Breast epithelium (tissue), 4 donors: ENCODE measurements around the gene G6PC2. TPM values are rescaled to one million over a fixed set of nuclear protein-coding genes. Genes with fewer than 3 reads are reported as not detected.

ENCODE experiments used
- DNase-seq, 2 donors: peaks; one replicate each; pipeline ENCODE4 v3.0.0-alpha.2; 2019; ENCODE audit warnings: low spot score in 2 of 2
- H3K27ac ChIP-seq, 2 donors: fragments of 200-600 bp; sonication (generic) in 1 of 2; one replicate each; pipeline ENCODE4 v1.5.1; 2016 to 2019; ENCODE audit warnings: mild to moderate bottlenecking in 1 of 2
- H3K27me3 ChIP-seq, 2 donors: fragments of 200-600 bp; sonication (generic) in 1 of 2; one replicate each; pipeline versions ENCODE4 v1.5.1 to v1.6.0; 2017 to 2019; ENCODE audit warnings: control low read depth in 1 of 2, mild to moderate bottlenecking in 1 of 2
- H3K36me3 ChIP-seq: fragments of 200-600 bp; one replicate; pipeline ENCODE4 v1.5.1; 2019
- H3K4me1 ChIP-seq, 2 donors: fragments of 200-600 bp; sonication (generic); one replicate each; pipeline ENCODE4 v1.5.1; 2016 to 2019; ENCODE audit warnings: control low read depth in 1 of 2
- H3K4me3 ChIP-seq, 3 donors: fragments of 200-600 bp; sonication (generic); 1 replicate in 2 of 3; 2 replicates in 1 of 3; pipeline ENCODE4 v1.5.1; 2016 to 2019; ENCODE audit warnings: mild to moderate bottlenecking in 3 of 3, moderate library complexity in 2 of 3
- H3K9me3 ChIP-seq, 2 donors: fragments of 200-600 bp; sonication (generic) in 1 of 2; one replicate each; pipeline ENCODE4 v1.5.1; 2016 to 2019; ENCODE audit warnings: control low read depth in 1 of 2
- POLR2A ChIP-seq: fragments of 450-650 bp; IDR thresholded peaks from one replicate; pipeline ENCODE4 v1.6.1; 2016; ENCODE audit warnings: antibody characterized with exemption, mild to moderate bottlenecking, moderate library complexity
- POLR2AphosphoS5 ChIP-seq, 3 donors: sonication (generic); formaldehyde crosslinking; IDR thresholded peaks; one replicate each; pipeline ENCODE4 v1.6.1; 2017; ENCODE audit warnings: antibody characterized with exemption in 3 of 3
- intact Hi-C: fragments of 100-400 bp; cut with DNase I; formaldehyde crosslinking; loops from one replicate; pipeline ENCODE4 v1.15.1; 2023; ENCODE audit warnings: low total_unique reads
- total RNA-seq, 3 donors: library from RNA; depleted of rRNA; stranded (reverse); fragments of >200 nt; gene quantifications; one replicate each; pipeline ENCODE4 v1.1.0, GENCODE V29; 2016
- TF ChIP-seq, protein P1 (sequence below), 3 donors: fragments of 450-650 bp; IDR thresholded peaks; one replicate each; pipeline ENCODE4 v1.5.1; 2016 to 2017; ENCODE audit warnings: antibody characterized with exemption in 3 of 3, mild to moderate bottlenecking in 3 of 3, moderate library complexity in 3 of 3

The G6PC2 gene
- total RNA-seq, 3 donors from 2014 or later, result not detected

DNA sequence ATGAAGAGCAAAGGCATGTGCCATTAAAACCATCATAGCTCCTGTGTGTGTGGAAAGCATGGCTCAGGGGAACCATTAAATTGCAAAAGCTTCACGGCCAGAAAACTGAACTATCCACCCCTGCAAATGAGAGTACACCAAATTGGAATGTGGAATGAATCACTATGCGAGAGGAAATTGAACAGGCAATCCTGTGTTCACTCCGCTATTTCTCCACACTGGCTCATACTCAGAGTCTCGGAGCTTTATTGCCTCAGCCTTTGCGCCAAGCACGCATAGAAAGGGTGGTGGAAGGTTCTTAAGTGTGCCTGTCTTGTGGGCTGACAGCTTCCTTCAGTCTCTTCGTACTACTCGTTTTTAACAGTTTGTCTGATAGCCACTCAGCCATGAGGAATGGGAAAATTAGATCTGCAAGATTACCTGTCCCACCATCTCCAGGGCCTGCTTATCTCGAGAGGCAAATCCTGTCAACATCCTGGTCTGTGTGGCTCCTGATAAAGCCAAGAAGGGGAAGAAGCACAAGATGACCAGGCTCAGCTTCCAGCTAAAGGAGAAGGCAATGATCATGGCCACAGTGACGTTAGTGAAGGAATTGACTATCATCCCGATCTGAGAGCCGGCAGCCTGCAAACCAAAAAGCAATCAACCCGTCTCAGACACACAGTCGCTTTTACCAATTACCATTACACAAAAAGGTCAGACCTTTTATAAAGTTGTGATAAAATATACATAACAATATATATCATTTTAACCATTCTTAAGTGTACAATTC is 34.9 kb downstream of the G6PC2 start:
- DNase-seq, result no peak
- H3K27ac ChIP-seq, result no peak overlapping the region
- no peaks in the 10 kb centered on the region for H3K9me3 ChIP-seq
- H3K36me3 ChIP-seq, result no peaks in the 10 kb centered on the region
- H3K4me3 ChIP-seq, result no peak overlapping the region
- intact Hi-C loops, result no loop called here
- TF ChIP-seq, protein P1, sequence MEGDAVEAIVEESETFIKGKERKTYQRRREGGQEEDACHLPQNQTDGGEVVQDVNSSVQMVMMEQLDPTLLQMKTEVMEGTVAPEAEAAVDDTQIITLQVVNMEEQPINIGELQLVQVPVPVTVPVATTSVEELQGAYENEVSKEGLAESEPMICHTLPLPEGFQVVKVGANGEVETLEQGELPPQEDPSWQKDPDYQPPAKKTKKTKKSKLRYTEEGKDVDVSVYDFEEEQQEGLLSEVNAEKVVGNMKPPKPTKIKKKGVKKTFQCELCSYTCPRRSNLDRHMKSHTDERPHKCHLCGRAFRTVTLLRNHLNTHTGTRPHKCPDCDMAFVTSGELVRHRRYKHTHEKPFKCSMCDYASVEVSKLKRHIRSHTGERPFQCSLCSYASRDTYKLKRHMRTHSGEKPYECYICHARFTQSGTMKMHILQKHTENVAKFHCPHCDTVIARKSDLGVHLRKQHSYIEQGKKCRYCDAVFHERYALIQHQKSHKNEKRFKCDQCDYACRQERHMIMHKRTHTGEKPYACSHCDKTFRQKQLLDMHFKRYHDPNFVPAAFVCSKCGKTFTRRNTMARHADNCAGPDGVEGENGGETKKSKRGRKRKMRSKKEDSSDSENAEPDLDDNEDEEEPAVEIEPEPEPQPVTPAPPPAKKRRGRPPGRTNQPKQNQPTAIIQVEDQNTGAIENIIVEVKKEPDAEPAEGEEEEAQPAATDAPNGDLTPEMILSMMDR (IDR thresholded peaks at IDR 0.05), result no peak
- no peak for TF ChIP-seq POLR2A
- no peaks in the 10 kb centered on the region for H3K4me1 ChIP-seq
- no peaks in the 10 kb centered on the region for H3K27me3 ChIP-seq

DNA sequence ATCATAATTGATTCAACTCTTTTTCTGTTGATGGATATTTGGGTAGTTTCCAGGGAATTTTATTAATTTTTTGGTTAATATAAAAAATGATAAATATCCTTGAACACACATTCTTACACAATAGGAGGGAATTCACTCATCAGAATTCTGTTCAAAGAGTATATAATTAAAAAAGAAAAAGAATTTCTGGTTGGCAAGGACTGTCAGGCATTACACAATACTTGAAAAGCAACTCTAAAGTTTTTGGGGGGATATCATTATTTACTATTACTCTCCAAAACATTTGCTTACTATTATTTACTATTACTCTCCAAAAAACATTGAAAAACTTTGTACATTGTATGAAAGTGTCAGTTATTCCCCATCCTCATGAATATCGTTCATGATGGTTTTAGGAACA is 38.0 kb downstream of the G6PC2 start:
- TF ChIP-seq, protein P1 (IDR thresholded peaks at IDR 0.05), result no peak
- TF ChIP-seq POLR2A, result no peak
- no peak for TF ChIP-seq POLR2AphosphoS5 (IDR thresholded peaks at IDR 0.05)
- Histone ChIP-seq H3K27ac (no peak overlapping the region), H3K4me1 (no peaks in the 10 kb centered on the region), H3K9me3 (no peaks in the 10 kb centered on the region), H3K36me3 (no peaks in the 10 kb centered on the region), H3K4me3 (no peak overlapping the region), H3K27me3 (no peaks in the 10 kb centered on the region)
- intact Hi-C loops, result no loop called here
- no peak for DNase-seq

DNA sequence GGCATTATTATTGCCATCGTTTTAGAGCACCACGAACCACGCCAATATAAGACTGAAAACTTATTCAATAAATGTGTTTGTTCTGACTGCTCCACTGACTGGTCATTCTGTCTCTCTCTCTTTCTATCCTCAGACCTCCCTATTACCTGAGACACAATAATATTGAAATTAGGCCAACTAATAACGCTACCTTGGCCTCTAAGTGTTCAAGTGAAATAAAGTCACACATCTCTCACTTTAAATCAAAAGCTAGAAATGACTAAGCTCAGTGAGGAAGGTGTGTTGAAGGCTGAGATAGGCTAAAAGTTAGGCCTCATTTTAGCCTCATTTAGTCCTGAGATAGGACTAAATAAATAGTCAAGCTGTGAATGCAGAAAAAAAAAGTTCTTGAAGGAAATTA is 38.8 kb downstream of the G6PC2 start:
- Histone ChIP-seq H3K4me3 (no peak overlapping the region), H3K36me3 (no peaks in the 10 kb centered on the region), H3K4me1 (no peaks in the 10 kb centered on the region), H3K27me3 (no peaks in the 10 kb centered on the region), H3K27ac (no peak overlapping the region), H3K9me3 (no peaks in the 10 kb centered on the region)
- intact Hi-C loops, result no loop called here
- no peak for DNase-seq
- TF ChIP-seq POLR2A (no peak), POLR2AphosphoS5 (IDR thresholded peaks at IDR 0.05) (no peak)
- TF ChIP-seq, protein P1 (IDR thresholded peaks at IDR 0.05), result no peak

GRCh38 chr2:168941297-168941696 is 40.2 kb downstream of the G6PC2 start:
- Histone ChIP-seq H3K27ac (no peak overlapping the region), H3K36me3 (no peaks in the 10 kb centered on the region), H3K4me1 (no peaks in the 10 kb centered on the region), H3K4me3 (no peak overlapping the region), H3K9me3 (no peaks in the 10 kb centered on the region), H3K27me3 (no peaks in the 10 kb centered on the region)
- intact Hi-C loops, result no loop called here
- TF ChIP-seq, protein P1 (IDR thresholded peaks at IDR 0.05), result no peak
- TF ChIP-seq POLR2A (no peak), POLR2AphosphoS5 (IDR thresholded peaks at IDR 0.05) (no peak)
- no peak for DNase-seq

GRCh38 chr2:168944065-168944464 is 43.0 kb downstream of the G6PC2 start:
- Histone ChIP-seq H3K27me3 (no peaks in the 10 kb centered on the region), H3K36me3 (no peaks in the 10 kb centered on the region), H3K4me1 (no peaks in the 10 kb centered on the region), H3K9me3 (no peaks in the 10 kb centered on the region), H3K4me3 (no peak overlapping the region), H3K27ac (no peak overlapping the region)
- intact Hi-C loops, result no loop called here
- DNase-seq, result no peak
- TF ChIP-seq POLR2AphosphoS5 (IDR thresholded peaks at IDR 0.05), result no peak
- TF ChIP-seq, protein P1 (IDR thresholded peaks at IDR 0.05), result no peak
- no peak for TF ChIP-seq POLR2A
